LNCaP clone FGC (cell line): ENCODE data around the gene EVC2.

Experiments used
- DNase-seq: peaks from one replicate; pipeline ENCODE4 v3.0.0-alpha.2; 2011; ENCODE audit warnings: low read depth
- H3K4me3 ChIP-seq: 2 replicates; pipeline ENCODE4 v1.5.1; 2011; ENCODE audit warnings: mild to moderate bottlenecking, low read depth, low read length, control low read depth
- CTCF ChIP-seq: IDR thresholded peaks from 2 replicates; pipeline ENCODE4 v1.5.1; 2012; ENCODE audit warnings: mild to moderate bottlenecking; ENCODE audit not compliant: control insufficient read depth, insufficient read depth; ENCODE audit errors: extremely low read depth

The EVC2 gene

DNA sequence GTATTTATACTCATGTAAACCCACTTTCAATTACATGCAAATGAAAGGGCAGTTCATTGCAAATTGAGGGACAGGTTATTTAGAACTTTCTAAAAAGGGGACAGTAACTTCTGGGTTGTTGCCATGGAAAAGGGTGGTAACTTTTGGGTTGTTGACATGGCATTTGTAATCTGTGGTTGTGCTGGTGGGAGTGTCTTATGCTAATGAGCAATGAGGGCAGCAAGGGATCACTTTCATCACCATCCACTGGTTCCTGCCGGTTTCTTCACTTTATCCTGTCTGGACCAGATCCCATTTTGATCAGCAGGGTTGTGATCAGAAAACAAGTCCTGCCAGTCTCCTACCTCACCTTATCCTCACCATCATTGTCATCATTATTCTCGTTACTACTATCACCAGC is 34.6 kb upstream of the EVC2 start:
- H3K4me3 ChIP-seq = no peak overlapping the region
- DNase-seq = no peak
- TF ChIP-seq CTCF = no peak

DNA sequence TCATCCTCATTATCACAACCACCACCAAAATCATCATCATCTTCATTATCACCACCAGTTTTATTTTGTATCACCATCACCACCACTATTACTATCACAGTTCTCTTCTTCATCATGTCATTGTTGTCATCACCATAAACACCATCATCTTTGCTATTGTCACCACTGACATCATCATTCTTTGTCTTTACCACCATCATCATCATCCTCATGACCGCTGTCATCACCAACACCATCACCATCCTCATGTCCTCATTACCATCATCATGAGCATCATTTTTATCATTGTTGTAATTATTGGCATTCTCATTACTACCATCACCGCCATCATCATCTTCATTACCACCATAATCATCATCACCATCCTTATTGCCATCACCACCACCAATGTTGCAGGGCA is 34.0 kb upstream of the EVC2 start:
- DNase-seq = no peak
- TF ChIP-seq CTCF = no peak
- H3K4me3 ChIP-seq = no peak overlapping the region

GRCh38 chr4:5738061-5738460 is 29.7 kb upstream of the EVC2 start:
- no peak for TF ChIP-seq CTCF
- DNase-seq = no peak

GRCh38 chr4:5735463-5735862 is 27.1 kb upstream of the EVC2 start:
- TF ChIP-seq CTCF = no peak
- H3K4me3 ChIP-seq = no peak overlapping the region
- no peak for DNase-seq

More at GRCh38 chr4:5738061-5738460, 29.7 kb upstream of the EVC2 start:
- no peak overlapping the region for H3K4me3 ChIP-seq

DNA sequence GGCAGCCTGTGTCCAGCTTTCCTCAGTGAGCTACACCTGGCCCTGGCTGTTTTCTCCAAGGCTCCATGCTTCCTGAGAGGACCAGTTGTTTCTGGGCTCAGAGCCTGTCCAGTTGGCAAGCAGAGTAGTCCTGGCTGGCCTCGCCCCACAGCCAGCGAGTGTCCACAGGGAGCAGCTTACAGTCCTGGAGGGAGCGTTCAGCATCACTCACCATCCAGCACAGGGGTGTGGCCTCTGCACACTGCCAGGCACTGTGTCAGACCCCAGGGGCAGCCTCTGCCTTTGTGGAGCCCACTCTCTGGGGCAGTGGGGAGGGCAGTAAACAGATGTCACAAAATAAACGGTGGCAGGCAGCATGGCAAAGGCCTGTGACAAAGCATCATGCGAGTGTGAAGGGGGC is 26.5 kb upstream of the EVC2 start:
- no peak for DNase-seq
- H3K4me3 ChIP-seq = no peak overlapping the region
- no peak for TF ChIP-seq CTCF

DNA sequence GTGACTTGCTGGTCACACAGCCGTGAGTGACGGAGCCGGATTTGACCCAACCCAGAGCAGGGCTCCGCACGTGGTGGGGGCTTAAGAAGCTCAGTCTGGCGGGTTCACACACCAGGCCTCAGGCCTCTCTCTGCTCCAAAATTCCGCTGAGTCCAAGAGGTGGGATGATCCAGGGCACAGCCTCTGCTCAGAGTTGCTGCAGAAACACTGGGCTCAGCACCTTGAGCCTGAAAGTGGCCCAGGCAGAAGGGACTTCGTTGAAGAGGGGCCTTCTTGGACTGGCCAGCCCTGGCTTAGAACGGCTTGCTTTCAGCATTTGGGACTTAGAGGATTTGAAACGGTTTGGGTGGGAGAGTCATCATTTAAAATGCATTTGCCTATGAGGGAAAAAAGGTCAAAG is 23.8 kb upstream of the EVC2 start:
- no peak for TF ChIP-seq CTCF
- no peak overlapping the region for H3K4me3 ChIP-seq
- DNase-seq = no peak
